HCT116 (cell line): ENCODE measurements around the gene PCDHGB2. TPM values are rescaled to one million over a fixed set of nuclear protein-coding genes. Genes with fewer than 3 reads are reported as not detected.

Experiments used
- ATAC-seq: fragments of 200-7000 bp; cut with Tn5 transposase; 2 replicates; pipeline ENCODE4 v1.9.1; 2020; ENCODE audit warnings: mild to moderate bottlenecking, moderate library complexity
- BruUV-seq: library from RNA; stranded (reverse); fragments of 400-500 nt; replicated peaks from 2 replicates; lab custom pipeline; 2021; lab: Mats Ljungman, UMichigan
- CTCF ChIA-PET: fragments of 300-600 bp; sonication (Branson Sonifier 250); formaldehyde crosslinking; loops from one replicate; lab custom pipeline; 2021; ENCODE audit warnings: antibody characterized with exemption; lab: Charles Lee
- POLR2A ChIA-PET: fragments of 300-600, 350-600 bp; sonication (Branson Sonifier 250); formaldehyde crosslinking; loops from one replicate; lab custom pipeline; 2021; ENCODE audit warnings: antibody characterized with exemption; lab: Charles Lee
- RAD21 ChIA-PET, 2 experiments: fragments of 300-600 bp; sonication (Branson Sonifier 250); formaldehyde crosslinking; loops; one replicate each; lab custom pipeline; 2023; ENCODE audit warnings: low total read pairs in 2 of 2; ENCODE audit not compliant: uncharacterized antibody in 2 of 2, unreplicated experiment in 2 of 2, low non-redundant PET in 1 of 2; lab: Charles Lee
- DNase-seq: peaks from one replicate; pipeline ENCODE4 v3.0.0-alpha.2; 2010; ENCODE audit warnings: low read depth, low spot score
- H2AFZ ChIP-seq: fragments of 200-600 bp; shearing (Covaris generic), sonication (generic); 2 replicates; pipeline ENCODE4 v1.6.1; 2017; ENCODE audit warnings: low read depth, mixed run types, mixed read lengths, antibody characterized with exemption, low read length; ENCODE audit not compliant: poor library complexity, severe bottlenecking
- H3K27ac ChIP-seq: 2 replicates; pipeline ENCODE4 v1.5.1; 2012; ENCODE audit warnings: low read depth, low read length
- H3K27me3 ChIP-seq: fragments of 200-600 bp; sonication (generic); 2 replicates; pipeline ENCODE4 v1.6.1; 2016; ENCODE audit warnings: mixed run types, low read length, mixed read lengths; ENCODE audit not compliant: insufficient read depth
- H3K36me3 ChIP-seq, 2 experiments: fragments of 200-500 bp in 1 of 2; fragments of 200-600 bp in 1 of 2; sonication (Bioruptor generic) in 1 of 2; sonication (generic) in 1 of 2; 2 replicates each; pipeline versions ENCODE4 v1.5.1 to v1.6.1; 2014 to 2016; ENCODE audit warnings: low read length in 2 of 2, inconsistent platforms in 1 of 2, mixed read lengths in 1 of 2, mixed run types in 1 of 2; ENCODE audit not compliant: insufficient read depth in 2 of 2, control insufficient read depth in 1 of 2
- H3K4me1 ChIP-seq, 2 experiments: fragments of 200-600 bp in 1 of 2; sonication (generic) in 1 of 2; 2 replicates each; pipeline versions ENCODE4 v1.5.1 to v1.6.1; 2012 to 2017; ENCODE audit warnings: low read length in 2 of 2, inconsistent platforms in 1 of 2, mild to moderate bottlenecking in 1 of 2, mixed read lengths in 1 of 2, mixed run types in 1 of 2, moderate library complexity in 1 of 2; ENCODE audit not compliant: insufficient read depth in 2 of 2, control insufficient read depth in 1 of 2
- H3K4me2 ChIP-seq: fragments of 200-600 bp; sonication (generic); 2 replicates; pipeline ENCODE4 v1.6.1; 2017; ENCODE audit warnings: mixed run types, low read length, mixed read lengths
- H3K4me3 ChIP-seq, 2 experiments: fragments of 200-600 bp in 1 of 2; sonication (generic) in 1 of 2; replicated peaks in 1 of 2; 2 replicates each; pipeline ENCODE4 v1.5.1; 2011 to 2016; ENCODE audit warnings: low read length in 2 of 2, control low read depth in 1 of 2, low read depth in 1 of 2, mild to moderate bottlenecking in 1 of 2, mixed read lengths in 1 of 2, mixed run types in 1 of 2
- H3K79me2 ChIP-seq: fragments of 200-600 bp; sonication (generic); 2 replicates; pipeline ENCODE4 v1.6.1; 2017; ENCODE audit warnings: mild to moderate bottlenecking, mixed run types, low read length, moderate library complexity, mixed read lengths; ENCODE audit not compliant: insufficient read depth
- H3K9ac ChIP-seq: fragments of 200-600 bp; sonication (generic); 2 replicates; pipeline ENCODE4 v1.6.1; 2016; ENCODE audit warnings: low read length, mixed read lengths
- H3K9me2 ChIP-seq: fragments of 200-600 bp; sonication (generic), shearing (Covaris generic); 2 replicates; pipeline ENCODE4 v1.6.1; 2017; ENCODE audit warnings: mixed run types, mild to moderate bottlenecking, moderate library complexity; ENCODE audit not compliant: insufficient read depth
- H3K9me3 ChIP-seq, 2 experiments: fragments of 200-500 bp in 1 of 2; fragments of 200-600 bp in 1 of 2; sonication (Bioruptor generic) in 1 of 2; sonication (generic) in 1 of 2; 2 replicates each; pipeline ENCODE4 v1.6.1; 2014 to 2017; ENCODE audit warnings: low read length in 2 of 2, mixed read lengths in 2 of 2, inconsistent platforms in 1 of 2, low read depth in 1 of 2, mild to moderate bottlenecking in 1 of 2, mixed run types in 1 of 2, moderate library complexity in 1 of 2; ENCODE audit not compliant: control insufficient read depth in 1 of 2, insufficient read depth in 1 of 2
- H4K20me1 ChIP-seq: fragments of 200-600 bp; sonication (generic), shearing (Covaris generic); 2 replicates; pipeline ENCODE4 v1.6.1; 2017; ENCODE audit warnings: mixed run types, mild to moderate bottlenecking, moderate library complexity; ENCODE audit not compliant: insufficient read depth
- CTCF ChIP-seq, 3 experiments: fragments of 200-600 bp in 1 of 3; sonication (generic) in 1 of 3; IDR thresholded peaks in 2 of 3; conservative IDR thresholded peaks in 1 of 3; 2 replicates each; pipeline ENCODE4 v1.5.1; 2012 to 2017; ENCODE audit warnings: low read depth in 2 of 3, low read length in 2 of 3, antibody characterized with exemption in 1 of 3, borderline replicate concordance in 1 of 3, control low read depth in 1 of 3, mild to moderate bottlenecking in 1 of 3, mixed read lengths in 1 of 3, mixed run types in 1 of 3, moderate library complexity in 1 of 3; ENCODE audit not compliant: insufficient read depth in 1 of 3
- POLR2A ChIP-seq: IDR thresholded peaks from 2 replicates; pipeline ENCODE4 v1.7.0; 2011; ENCODE audit warnings: borderline replicate concordance; ENCODE audit not compliant: insufficient read depth, insufficient read length; ENCODE audit errors: extremely low read depth
- REST ChIP-seq: IDR thresholded peaks from 2 replicates; pipeline ENCODE4 v1.6.1; 2012; ENCODE audit warnings: low read depth
- SIN3A ChIP-seq: IDR thresholded peaks from 2 replicates; pipeline ENCODE4 v1.6.1; 2012; ENCODE audit warnings: low read depth
- SP1 ChIP-seq: IDR thresholded peaks from 2 replicates; pipeline ENCODE4 v1.6.1; 2012; ENCODE audit warnings: low read depth
- ZBTB33 ChIP-seq: IDR thresholded peaks from 2 replicates; pipeline ENCODE4 v1.6.1; 2011; ENCODE audit warnings: mild to moderate bottlenecking, low read length, moderate library complexity; ENCODE audit not compliant: insufficient replicate concordance; ENCODE audit errors: extremely low read depth
- intact Hi-C: fragments of 100-400 bp; cut with micrococcal nuclease; formaldehyde crosslinking; loops from 2 replicates; pipeline ENCODE4 v1.10.0; 2022
- total RNA-seq: library from RNA; stranded (reverse); gene quantifications from one replicate; pipeline ENCODE4 v1.2.1, GENCODE V29; 2021; ENCODE audit not compliant: unreplicated experiment
- TF ChIP-seq, protein P1 (sequence below): IDR thresholded peaks from 2 replicates; pipeline ENCODE4 v1.6.1; 2012

PCDHGB2 gene
- total RNA-seq, 1 experiment from 2014 or later, result 0.34 TPM

DNA sequence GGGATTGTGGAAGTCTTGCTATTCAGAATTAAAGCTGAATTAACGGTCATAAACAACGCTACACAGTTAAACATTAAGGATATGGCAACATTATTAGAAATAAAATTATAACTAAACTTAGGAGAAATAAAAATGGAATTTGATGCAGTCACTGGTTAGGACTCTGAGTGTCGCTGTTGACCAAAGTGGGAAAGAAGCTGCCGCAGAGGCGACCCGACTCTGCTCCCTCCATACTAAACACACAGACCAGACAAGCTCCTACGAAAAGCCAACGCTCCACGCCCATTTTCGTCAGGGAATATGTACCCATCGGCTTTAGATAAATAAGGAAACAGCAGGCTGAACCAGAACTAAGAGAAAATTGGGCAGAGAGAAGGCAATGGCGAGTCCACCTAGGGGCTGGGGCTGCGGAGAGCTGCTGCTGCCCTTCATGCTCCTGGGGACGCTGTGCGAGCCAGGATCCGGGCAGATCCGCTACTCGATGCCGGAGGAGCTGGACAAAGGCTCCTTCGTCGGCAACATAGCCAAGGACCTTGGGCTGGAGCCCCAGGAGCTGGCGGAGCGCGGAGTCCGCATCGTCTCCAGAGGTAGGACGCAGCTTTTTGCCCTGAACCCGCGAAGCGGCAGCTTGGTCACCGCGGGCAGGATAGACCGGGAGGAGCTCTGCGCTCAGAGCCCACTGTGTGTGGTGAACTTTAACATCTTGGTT, 4.3 kb downstream of the PCDHGB2 start, which contains the start of gene PCDHGA5:
Gene PCDHGA5 (plus strand): TSS at position 211 of the 709 bp plus-strand sequence. CDS start 169 bp downstream, at position 380.
- H3K9me2 ChIP-seq, result no peaks in the 10 kb centered on the region
- ChIA-PET CTCF (interaction anchor here (1.0 to 1.1 kb wide), 2 partner anchors 44 to 200 kb away, joined by 3 read pairs; partner anchors contain the start of gene TAF7), POLR2A (no interaction called here), RAD21 (no interaction called here)
- peaks cover 5 to 6% of the 10 kb centered on the region in 2 experiments; a peak in 2 of 4 replicates for H3K9me3 ChIP-seq
- H3K79me2 ChIP-seq, result no peaks in the 10 kb centered on the region
- no peak within 1 kb of the TSS for H2AFZ ChIP-seq
- TF ChIP-seq SIN3A (no peak), ZBTB33 (no peak), REST (no peak), CTCF (IDR thresholded peaks at IDR 0.05 in 2 of 3, conservative IDR thresholded peaks at IDR 0.05 in 1 of 3; ENCODE audit: borderline replicate concordance in 1 of 3, insufficient read depth in 1 of 3, low read depth in 2 of 3, low read length in 2 of 3) (no peak), SP1 (no peak), POLR2A (no peak)
- TF ChIP-seq, protein P1, sequence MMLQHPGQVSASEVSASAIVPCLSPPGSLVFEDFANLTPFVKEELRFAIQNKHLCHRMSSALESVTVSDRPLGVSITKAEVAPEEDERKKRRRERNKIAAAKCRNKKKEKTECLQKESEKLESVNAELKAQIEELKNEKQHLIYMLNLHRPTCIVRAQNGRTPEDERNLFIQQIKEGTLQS, result no peak
- H4K20me1 ChIP-seq, result no peaks in the 10 kb centered on the region
- ATAC-seq (no peak), DNase-seq (no peak)
- no peaks in the 10 kb centered on the region for H3K4me1 ChIP-seq
- intact Hi-C loops, result no loop called here
- no peak within 1 kb of the TSS for H3K27ac ChIP-seq
- BruUV-seq, result no TSS peak
- no peak within 1 kb of the TSS for H3K4me3 ChIP-seq
- no peak within 1 kb of the TSS for H3K4me2 ChIP-seq
- H3K36me3 ChIP-seq, result no peaks in the 10 kb centered on the region
- H3K27me3 ChIP-seq, result no peaks in the 10 kb centered on the region
- no peak within 1 kb of the TSS for H3K9ac ChIP-seq
